HPDE6-E6E7 (cell line): ENCODE results near the gene CCDC158.
"Not testable (repeated sequence)": the region's sequence is repeated elsewhere in the genome, so short reads cannot be mapped to it uniquely, and the experiment has no call there.

Source experiments
- DNase-seq: peaks from one replicate; pipeline ENCODE4 v3.0.0; 2011; ENCODE audit warnings: missing footprints; ENCODE audit errors: extremely low spot score

Gene CCDC158

DNA sequence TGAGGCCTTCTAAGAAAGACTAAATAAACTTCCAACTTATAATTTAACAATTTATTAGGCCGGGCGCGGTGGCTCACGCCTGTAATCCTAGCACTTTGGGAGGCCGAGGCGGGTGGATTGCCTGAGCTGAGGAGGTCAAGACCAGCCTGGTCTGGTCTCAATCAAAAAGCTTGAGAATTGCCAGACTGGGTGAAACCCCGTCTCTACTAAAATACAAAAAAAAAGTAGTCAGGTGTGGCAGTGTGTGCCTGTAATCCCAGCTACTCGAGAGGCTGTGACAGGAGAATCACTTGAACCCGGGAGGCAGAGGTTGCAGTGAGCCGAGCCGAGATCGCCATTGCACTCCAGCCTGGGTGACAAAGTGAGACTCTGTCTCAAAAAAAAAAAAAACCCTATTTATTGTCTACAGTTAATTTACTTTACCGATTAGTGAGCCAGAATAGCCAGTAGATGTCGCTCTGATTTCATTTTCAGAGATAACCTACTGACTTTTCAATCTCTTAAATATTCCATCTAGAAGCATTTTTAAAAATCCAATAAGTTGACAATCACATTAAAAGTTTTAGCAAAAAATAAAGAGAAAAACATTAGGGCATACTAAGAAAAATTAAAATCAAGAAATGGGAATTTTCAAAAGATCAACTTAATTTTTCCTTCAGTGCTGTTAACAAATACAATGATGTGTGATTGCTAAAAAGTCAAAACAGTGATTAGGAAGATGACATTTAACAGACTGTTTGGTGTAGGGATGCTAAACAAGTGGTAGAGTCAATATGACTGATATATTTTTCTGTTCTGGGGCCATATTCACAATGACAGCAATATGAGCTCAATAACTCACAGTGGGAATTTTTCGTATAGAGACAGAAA, 9.8 kb upstream of the CCDC158 start:
- no peak for DNase-seq

DNA sequence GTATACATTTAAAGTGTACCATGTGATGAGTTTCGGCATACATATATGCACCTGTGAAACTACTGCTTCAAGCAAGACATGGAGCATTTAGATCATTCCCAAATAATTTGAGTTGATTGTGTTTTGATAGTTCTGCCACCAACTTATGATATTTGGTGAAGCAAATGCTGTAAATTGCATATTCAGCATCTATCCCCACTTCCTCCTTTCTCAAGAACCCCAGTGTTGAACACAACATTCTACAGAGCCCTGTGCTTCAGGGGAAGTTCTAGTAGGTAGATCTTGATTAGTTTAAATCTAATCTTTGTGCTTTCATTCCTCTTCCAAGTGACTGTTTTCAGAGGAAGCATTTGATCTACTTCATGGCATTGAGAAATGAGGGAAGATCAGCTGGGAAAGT, 8.7 kb upstream of the CCDC158 start:
- no peak for DNase-seq

DNA sequence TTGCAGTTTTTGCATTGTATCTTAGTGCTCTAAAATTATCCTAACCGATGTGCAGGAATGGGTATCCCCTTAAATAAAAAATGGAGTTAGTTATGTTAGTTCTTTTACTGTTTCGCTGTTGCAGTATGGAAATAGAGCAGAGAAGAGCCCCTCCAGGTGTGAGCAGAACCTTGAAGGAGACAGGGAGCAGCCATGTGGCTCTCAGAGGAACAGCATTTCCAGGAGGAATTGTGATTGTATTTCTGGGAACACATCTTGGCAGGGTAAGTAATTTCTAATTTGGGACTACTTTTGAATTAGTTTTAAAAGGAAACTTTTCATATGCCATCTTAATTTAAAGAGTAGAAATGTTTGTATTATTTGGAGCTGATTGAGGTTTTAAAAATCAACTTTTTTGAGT, 5.3 kb upstream of the CCDC158 start:
- DNase-seq, result no peak

DNA sequence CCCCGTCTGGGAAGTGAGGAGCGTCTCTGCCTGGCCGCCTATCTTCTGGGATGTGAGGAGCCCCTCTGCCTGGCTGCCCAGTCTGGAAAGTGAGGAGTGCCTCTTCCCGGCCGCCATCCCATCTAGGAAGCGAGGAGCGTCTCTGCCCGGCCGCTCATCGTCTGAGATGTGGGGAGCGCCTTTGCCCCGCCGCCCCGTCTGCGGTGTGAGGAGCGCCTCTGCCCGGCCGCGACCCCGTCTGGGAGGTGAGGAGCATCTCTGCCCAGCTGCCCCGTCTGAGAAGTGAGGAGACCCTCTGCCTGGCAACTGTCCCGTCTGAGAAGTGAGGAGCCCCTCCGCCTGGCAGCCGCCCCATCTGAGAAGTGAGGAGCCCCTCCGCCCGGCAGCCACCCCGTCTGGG, 2.2 kb upstream of the CCDC158 start:
- not testable (repeated sequence) for DNase-seq

DNA sequence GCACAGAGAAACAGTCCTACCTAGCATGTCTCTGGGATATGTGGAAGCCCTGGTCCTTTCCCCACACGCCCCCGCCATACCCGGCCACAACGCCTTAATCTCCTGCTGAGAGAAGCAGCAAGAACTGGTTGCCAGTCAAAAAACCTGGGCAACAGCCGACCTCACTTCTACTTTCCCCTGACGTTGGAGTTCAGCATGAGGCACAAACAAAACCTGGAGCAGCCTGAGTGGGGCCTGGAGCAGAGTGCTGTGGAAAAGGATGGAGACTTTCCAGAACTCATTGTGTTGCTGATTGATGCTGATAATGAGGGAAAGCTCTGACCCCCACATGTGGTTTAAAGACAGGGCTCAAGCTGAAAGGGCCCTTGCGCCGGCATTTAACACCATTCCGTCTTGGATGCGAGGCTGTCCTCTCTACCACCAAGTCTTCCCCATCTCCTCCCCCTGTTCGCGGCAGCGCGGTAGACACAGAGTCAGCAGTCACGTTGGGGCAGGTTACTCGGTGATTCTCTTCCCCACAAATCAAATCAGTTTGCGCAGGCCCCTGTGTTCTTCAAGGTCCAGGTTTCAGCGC, 666 bp downstream of the CCDC158 start:
- DNase-seq, result no peak

DNA sequence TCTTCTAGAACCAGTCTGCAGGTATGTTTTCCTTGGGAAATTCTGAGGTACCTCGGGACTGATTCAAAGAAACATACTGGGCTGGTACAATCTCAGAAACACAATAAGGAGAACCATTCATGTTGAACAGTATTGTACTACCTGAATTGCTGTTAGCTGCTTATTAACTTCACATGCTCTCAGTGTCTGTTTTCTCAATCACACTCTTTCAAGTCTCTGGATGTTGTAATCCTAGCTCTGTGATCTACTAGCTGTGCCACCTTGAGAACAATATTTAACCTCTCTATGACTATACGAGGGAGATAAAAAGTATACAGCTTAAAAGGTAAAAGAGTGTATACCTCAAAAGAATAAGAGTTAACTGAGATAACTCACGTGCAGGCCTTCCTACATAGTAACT, 10.3 kb downstream of the CCDC158 start:
- DNase-seq, result no peak

DNA sequence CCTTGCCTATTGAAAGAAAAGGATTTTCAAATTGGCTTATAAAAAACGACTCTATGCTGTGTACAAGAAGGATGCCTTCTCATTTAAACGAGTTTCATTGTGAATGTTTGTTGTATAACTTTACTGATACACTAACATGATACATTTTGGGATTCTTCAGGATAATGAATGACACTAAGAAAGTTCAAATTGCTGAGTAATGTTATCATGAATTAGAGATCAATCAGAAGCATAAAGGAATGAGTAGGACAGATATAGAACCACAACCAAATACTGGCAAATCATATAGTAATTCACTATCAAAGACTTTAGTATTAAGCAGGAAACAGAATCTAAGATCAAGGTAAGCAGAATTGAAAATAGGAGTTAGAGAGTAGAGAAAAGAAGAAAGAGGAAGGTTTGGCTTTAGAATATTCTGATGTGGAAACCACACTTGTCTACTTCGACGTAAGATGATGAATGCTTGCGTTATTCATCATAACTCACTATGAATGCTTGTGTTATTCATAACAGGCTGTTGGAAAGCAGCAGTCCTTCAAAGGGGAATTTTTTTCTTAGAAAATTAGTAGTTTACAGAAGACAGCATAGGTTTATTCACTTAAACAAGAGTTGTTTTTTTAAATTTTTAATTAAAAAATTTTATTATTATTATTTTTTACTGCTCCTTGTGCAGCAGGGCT, 13.4 kb downstream of the CCDC158 start:
- DNase-seq, result no peak

DNA sequence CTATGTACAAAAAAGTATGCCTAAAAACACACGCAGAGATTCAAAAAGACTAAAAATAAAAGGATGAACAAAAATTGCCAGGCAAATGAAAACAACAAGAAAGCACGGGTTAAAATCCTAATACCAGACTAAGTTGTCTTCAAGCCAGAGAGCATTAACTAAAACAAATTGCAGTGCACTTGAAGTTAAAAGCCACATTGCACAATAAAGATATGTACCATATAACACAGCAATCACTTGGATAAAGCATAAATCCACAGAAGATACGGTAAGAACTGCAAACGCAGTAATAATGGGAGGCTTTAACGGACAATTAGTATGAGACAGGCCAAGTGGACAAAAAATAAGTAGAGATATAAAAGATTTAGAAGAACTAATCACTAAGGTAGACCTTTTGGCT, 14.9 kb downstream of the CCDC158 start:
- DNase-seq, result no peak

DNA sequence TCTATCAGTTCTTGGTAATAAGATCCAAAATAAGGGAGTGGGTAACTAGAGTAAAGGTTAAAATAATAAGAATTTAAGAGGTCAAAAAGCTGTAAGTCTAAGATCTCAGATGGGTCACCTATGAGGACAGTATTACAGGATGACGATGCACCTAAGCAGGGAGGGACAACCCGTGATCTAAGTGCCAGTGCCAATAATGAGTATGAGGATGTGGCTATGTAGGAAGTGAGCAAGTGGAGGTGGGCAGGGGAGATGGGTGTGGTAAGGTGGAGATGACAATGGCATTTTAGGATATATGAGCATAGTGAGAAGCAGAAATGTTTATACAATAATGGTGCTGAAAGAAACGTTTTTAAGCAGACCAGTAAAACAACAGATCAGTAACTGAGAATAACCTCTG, 19.3 kb downstream of the CCDC158 start:
- DNase-seq, result no peak

DNA sequence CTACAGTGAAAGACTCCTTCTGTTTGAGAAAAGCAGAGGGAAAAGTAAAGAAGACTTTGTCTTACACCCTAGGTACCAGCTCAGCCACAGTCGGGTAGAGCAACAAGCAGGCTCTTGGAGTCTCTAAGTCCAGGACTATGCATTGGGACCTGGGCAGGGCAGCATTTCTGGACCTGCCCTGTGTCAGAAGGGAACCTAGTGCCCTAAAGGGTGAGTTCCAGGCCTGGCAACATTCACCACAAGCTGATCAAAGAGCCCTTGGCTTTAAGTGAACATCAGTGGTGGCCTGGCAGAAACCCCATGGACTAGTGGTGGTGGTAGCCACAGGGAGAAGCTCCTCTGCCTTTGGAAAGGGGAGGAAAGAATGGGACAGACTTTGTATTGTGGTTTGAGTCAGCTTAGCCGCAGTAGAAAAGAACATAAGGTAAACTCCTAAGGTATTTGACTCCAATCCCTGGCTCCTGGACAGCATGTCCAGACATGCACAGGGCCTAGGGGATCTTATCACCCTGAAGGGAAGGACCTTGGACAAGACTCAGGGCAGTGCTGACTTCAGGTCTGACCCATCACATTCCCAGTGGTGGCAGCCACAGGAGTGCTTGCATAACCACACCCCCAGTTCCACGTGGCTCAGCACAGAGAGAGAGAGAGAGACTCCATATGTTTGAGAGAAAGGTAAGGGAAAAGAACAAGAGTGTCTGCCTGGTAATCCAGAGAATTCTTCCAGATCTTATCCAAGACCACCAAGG, 32.6 kb downstream of the CCDC158 start:
- DNase-seq, result peak; percentile 49

DNA sequence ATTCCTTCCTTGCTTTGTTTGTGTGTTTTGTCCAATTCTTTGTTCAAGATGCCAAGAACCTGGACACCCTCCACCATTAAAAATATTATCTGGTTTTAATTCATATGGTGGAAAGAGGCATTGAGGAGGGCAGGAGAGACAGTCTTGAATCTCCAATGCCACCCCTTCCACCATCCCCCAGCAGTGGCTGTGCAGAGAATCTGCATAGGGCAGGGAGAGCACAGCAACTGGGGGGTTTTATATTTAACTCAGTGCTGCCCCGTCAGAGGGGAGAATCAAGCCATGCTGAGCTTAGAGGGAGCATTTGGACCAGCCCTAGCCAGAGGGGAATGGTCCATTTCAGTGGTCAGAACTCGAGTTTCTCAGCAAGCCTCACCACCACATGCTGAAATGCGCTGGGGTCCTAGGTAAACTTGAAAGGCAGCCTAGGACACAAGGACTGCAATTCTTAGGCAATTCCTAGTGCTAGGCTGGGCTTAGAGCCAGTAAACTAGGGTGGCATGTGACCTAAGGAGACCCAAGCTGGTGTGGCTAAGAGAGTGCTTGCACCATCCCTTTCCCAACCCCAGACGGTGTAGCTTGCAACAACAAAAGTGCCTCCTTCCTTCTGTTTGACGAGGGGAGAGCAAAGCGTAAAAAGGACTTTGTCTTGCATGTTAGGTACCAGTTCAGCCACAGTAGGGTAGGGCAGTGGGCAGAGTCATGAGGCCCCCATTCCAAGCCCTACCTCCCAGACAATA, 34.2 kb downstream of the CCDC158 start:
- DNase-seq, result no peak

DNA sequence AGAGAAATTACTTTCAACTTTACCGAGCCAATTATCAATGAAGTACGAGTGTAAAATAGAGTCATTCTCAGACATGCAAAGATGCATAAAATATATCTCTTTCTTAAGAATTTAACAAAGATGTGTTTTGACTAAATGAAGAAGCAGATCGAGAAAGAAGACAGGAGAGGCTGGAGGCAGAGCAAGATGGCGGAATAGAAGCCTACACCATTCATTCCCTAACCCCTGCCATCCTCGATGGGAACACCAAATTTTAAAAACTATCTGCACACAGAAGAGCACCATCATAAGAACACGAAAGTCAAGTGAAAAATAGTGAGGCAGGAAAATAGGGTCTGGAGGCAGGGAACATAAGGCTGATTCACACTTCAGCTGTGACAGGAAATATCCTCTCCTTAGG, 35.0 kb downstream of the CCDC158 start:
- DNase-seq, result no peak

DNA sequence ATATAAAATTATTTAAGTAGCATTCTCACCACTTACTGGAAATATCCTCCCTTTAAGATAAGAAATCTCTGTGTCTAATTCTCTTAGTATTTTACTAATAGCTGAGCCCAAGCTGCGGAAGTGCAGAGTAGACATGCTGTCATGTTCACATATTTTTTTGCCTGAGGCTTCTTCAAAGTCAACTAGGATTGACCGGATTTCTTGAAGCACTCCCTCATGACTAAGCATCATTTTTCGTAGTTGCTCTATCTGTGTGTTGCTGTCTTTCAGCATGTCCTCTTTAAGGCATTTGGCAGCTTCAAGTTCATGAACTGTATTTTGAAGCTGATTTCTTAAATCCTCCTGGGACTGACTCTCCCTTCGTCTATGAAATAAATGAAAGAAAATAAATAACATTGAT, 36.9 kb downstream of the CCDC158 start:
- DNase-seq, result peak; percentile 42

DNA sequence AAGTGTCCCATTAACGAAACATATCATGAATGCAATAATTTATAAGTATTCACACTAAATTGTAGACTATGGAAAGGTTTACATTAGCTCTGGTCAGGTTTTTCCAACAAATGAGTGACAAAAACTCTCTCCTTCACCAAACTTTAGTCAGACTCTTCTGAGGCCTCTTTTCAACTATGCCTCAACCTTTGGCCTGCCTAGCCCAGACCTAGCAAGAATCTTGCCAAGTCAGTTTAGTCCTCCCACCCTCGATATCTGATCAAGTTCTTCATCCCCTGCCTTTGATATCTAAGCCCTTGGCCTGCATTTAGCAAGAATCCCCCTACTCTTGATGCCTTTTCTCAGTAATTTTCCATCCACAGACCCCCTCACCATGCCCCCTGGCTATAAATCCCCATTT, 37.9 kb downstream of the CCDC158 start:
- no peak for DNase-seq

DNA sequence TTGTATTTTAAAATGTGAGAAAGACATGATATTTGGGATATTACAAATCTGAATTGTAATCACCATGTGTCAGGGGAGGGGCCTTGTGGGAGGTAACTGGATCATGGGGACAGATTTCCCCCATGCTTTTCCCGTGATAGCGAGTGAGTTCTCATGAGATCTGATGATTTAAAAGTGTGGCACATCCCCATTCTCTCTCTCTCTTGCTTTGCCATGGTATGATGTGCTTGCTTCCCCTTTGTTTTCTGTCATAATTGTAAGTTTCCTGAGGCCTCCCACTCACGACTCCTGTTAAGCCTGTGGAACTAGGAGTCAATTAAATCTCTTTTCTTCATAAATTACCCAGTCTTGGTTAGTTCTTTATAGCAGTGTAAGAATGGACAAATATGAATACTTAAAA, 39.0 kb downstream of the CCDC158 start:
- no peak for DNase-seq

DNA sequence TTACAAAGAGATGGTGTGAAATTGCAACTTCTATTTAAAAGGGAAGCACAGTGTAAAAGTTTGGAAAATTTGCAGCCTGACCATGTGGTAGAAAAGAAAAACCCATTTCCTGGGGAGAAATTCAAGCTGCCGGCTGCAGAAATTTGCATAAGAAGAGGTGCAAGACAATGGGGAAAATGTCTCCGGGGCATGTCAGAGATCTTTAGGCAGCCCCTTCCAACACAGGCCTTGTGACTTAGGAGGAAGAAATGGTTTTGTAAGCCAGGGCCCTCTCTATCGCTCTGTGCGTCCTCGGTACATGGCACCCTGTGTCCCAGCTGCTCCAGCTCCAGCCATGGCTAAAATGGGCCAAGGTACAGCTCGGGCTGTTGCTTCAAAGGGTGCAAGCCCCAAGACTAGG, 40.4 kb downstream of the CCDC158 start:
- DNase-seq, result no peak

DNA sequence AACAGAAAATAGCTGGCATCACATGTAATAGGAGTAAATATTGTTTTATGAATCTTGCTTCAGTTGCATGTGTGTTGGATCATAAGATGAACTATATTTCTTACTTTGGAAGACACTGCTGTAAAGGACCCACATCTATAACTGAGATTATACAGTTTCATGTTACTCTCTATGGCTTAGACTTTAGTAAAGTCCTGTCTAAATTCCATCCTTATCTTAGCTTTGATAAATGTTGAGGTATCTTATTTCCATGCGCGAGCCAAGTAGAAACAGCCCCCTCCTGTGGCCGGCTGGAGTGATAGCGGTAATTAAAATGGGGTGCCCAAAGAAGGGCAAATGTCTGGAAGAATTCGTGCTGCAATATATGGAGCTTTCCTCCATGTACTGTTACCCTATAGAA, 43.0 kb downstream of the CCDC158 start:
- peak; percentile 26 for DNase-seq

DNA sequence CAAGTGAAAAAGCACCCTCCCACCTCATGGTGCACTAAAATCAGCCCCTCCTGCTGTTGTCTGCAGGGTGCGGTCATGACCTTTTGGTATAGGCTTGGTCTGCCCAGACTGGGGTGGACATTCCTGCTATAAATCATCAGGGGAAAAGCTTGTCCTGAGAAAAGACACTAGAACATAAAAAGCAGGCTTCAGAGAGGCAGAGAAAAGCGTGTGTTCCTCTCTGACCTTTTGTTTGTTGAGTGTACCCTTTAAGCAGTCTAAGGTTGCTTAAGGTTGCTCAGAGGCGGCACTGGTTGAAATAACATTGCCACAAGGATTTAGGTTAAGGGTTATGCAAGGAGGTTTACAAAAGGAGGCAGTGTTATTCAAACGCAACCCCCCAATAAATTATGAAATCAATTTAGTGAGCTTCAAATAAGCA, 43.5 kb downstream of the CCDC158 start:
- no peak for DNase-seq

DNA sequence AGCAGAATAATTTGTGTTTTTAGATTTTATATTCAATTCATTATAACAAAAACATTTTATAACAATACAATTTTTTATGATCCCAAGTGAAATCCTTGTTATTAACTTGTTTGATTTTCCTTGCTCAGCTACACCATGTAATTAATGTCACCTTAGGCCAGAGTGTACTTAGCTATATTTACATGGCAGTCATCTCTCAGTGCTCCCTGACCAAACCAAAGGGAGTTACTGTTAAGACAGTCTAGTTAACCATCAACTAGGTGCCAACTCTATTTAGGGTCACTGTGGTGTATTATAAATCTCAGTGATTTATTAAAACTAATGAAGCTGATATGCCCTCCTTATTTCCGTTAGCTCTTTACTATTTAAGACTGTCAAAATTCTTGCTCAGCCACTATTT, 44.4 kb downstream of the CCDC158 start:
- no peak for DNase-seq

DNA sequence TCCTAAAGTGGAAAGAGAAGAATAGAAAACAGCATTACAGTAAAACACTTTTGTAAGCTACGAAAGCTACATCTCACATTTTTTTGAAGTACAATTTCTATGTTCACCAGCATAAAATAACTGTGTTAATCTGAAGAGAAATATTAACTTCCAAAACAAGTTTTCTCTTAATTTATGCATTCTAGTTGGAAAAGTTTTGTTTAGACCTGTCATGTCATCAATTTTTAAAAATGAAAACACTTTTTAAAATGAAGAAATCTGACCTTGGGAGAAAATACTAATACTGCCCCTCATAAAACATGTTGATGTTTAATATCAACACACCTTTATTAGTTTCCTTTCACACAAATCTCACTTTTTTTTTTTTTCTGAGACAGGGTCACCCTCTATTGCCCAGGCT, 45.2 kb downstream of the CCDC158 start:
- DNase-seq, result no peak

DNA sequence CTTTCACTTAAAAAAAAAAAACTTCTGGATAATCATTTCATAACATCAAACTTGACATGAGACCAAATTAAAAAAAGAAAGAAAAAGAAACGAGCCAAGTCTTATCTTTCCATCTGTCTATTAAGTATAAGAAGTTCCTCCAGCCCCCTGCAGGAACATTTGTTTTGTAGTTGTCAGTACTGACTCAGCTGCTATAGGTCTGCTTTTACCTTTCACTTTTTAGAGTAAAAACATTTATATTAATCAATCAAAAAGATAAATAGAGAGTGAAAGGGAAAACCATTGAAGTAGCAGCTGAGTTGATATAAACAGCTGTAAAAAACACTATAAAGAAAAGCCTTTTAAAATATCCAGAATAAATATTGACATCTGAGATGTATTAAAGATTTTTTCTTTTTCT, 46.1 kb downstream of the CCDC158 start:
- DNase-seq, result no peak
